Kidney (tissue), 14 donors: ENCODE results near the gene RPUSD1. TPM values are rescaled to one million over a fixed set of nuclear protein-coding genes. Genes with fewer than 3 reads are reported as not detected.
"Not testable (repeated sequence)": the region's sequence is repeated elsewhere in the genome, so short reads cannot be mapped to it uniquely, and the experiment has no call there.

Experiments used
- DNase-seq, 5 donors: peaks; one replicate each; pipeline ENCODE4 v3.0.0-alpha.2; 2013 to 2020
- FAIRE-seq: peaks from 2 replicates; lab custom pipeline; 2012; peaks lifted over from hg19 to GRCh38; lab: Jason Lieb, UNC
- H3K27ac ChIP-seq, 2 donors: one replicate each; pipeline ENCODE4 v1.7.0; 2013; ENCODE audit warnings: low read depth in 2 of 2, low read length in 2 of 2, inconsistent platforms in 1 of 2
- H3K27me3 ChIP-seq: one replicate; pipeline ENCODE4 v1.7.1; 2013; ENCODE audit warnings: low read length, inconsistent platforms; ENCODE audit not compliant: control insufficient read depth, insufficient read depth
- H3K36me3 ChIP-seq, 3 donors: one replicate each; pipeline versions ENCODE4 v1.7.0 to v1.7.1; 2013; ENCODE audit warnings: low read length in 3 of 3, control low read depth in 1 of 3, inconsistent platforms in 1 of 3; ENCODE audit not compliant: insufficient read depth in 3 of 3, control insufficient read depth in 2 of 3
- H3K4me1 ChIP-seq, 3 donors: one replicate each; pipeline versions ENCODE4 v1.7.0 to v1.7.1; 2013; ENCODE audit warnings: low read length in 3 of 3, inconsistent platforms in 1 of 3, low read depth in 1 of 3; ENCODE audit not compliant: control insufficient read depth in 2 of 3, insufficient read depth in 2 of 3
- H3K4me3 ChIP-seq, 3 donors: one replicate each; pipeline versions ENCODE4 v1.7.0 to v1.8.1; 2013; ENCODE audit warnings: low read length in 3 of 3, control low read depth in 1 of 3, inconsistent platforms in 1 of 3
- H3K9ac ChIP-seq, 3 donors: one replicate each; pipeline versions ENCODE4 v1.7.0 to v1.7.1; 2013; ENCODE audit warnings: low read length in 3 of 3, control low read depth in 1 of 3, inconsistent platforms in 1 of 3
- H3K9me3 ChIP-seq, 3 donors: one replicate each; pipeline versions ENCODE4 v1.7.0 to v1.7.1; 2013; ENCODE audit warnings: low read length in 3 of 3, control low read depth in 1 of 3, inconsistent platforms in 1 of 3; ENCODE audit not compliant: control insufficient read depth in 2 of 3, insufficient read depth in 1 of 3
- intact Hi-C: fragments of 100-400 bp; cut with DNase I; formaldehyde crosslinking; loops from one replicate; pipeline ENCODE4 v1.11.1; 2022
- polyA plus RNA-seq: library from polyadenylated mRNA; stranded (reverse); fragments of 350-450 nt; fragmentation: Illumina TruSeq; extraction: RNeasy Lipid Tissue Mini Kit (QIAGEN cat#74804); gene quantifications from one replicate; pipeline ENCODE4 v1.2.3, GENCODE V29; 2014; ENCODE audit warnings: low read depth, low replicate concordance; ENCODE audit not compliant: insufficient read depth
- total RNA-seq: library from RNA; stranded (reverse); fragmentation: NEBNext Ultra II Directional; extraction: Animal tissue kit (Norgen Biotek cat#: 25700); gene quantifications from one replicate; pipeline ENCODE4 v1.2.1, GENCODE V29; 2021
- TF ChIP-seq, protein P1 (sequence below): IDR thresholded peaks from 3 replicates; pipeline ENCODE4 v1.5.1; 2012; ENCODE audit warnings: mild to moderate bottlenecking, moderate library complexity, borderline replicate concordance; ENCODE audit not compliant: insufficient read depth; ENCODE audit errors: extremely low read depth
- donor health status: control.
- donor health status: control.
- donor health status: control.
- donor health status: control.
- donor health status: control.
- donor health status: DM: yes; HTN: yes; CAD: no.
- donor health status: Normal renal cell carcinoma (clear cell type).

RPUSD1 gene
- total and polyA plus RNA-seq, 2 donors from 2014 or later: 15.1 to 16.9 TPM

DNA sequence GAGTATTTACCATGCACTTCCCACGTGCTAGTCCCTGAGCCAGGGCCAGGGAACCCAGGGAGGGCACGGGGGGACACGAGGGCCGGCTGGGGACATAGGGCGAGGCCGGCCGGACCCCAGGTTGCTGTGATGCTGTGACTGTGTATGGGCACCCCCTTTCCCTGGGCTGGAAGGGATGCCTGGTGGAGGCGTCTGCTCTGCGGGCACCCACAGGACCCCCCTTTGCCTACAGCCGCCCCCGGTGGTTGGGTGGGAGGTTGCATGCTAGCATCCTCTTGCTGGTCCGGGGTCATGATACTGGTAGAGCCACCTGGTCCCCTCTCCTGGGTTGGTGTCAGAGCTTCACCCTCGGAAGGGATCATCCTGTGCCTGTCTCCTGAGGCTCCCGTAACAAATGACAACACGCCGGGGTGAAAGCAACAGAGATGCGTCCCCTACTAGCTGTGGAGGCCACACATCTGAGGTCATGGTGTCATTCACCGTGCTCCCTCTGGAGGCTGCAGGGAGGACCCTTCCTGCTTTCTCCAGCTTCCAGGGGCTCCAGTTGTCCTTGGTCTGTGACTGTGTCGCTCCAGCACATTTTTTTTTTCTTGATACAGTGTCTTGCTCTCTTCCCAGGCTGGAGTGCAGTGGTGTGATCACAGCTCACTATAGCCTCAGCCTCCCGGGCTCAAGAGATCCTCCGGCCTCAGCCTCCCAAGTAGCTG, 44.2 kb downstream of the RPUSD1 start:
- Histone ChIP-seq H3K36me3 (no peaks in the 10 kb centered on the region), H3K27ac (no peak overlapping the region), H3K9ac (no peak overlapping the region), H3K27me3 (no peaks in the 10 kb centered on the region), H3K9me3 (no peaks in the 10 kb centered on the region), H3K4me3 (no peak overlapping the region), H3K4me1 (peaks cover 0 to 11% (median 0%) of the 10 kb centered on the region in 3 donors)
- TF ChIP-seq, protein P1, sequence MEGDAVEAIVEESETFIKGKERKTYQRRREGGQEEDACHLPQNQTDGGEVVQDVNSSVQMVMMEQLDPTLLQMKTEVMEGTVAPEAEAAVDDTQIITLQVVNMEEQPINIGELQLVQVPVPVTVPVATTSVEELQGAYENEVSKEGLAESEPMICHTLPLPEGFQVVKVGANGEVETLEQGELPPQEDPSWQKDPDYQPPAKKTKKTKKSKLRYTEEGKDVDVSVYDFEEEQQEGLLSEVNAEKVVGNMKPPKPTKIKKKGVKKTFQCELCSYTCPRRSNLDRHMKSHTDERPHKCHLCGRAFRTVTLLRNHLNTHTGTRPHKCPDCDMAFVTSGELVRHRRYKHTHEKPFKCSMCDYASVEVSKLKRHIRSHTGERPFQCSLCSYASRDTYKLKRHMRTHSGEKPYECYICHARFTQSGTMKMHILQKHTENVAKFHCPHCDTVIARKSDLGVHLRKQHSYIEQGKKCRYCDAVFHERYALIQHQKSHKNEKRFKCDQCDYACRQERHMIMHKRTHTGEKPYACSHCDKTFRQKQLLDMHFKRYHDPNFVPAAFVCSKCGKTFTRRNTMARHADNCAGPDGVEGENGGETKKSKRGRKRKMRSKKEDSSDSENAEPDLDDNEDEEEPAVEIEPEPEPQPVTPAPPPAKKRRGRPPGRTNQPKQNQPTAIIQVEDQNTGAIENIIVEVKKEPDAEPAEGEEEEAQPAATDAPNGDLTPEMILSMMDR: no peak
- DNase-seq (no peak), FAIRE-seq (no peak)
- intact Hi-C loops: no loop called here

DNA sequence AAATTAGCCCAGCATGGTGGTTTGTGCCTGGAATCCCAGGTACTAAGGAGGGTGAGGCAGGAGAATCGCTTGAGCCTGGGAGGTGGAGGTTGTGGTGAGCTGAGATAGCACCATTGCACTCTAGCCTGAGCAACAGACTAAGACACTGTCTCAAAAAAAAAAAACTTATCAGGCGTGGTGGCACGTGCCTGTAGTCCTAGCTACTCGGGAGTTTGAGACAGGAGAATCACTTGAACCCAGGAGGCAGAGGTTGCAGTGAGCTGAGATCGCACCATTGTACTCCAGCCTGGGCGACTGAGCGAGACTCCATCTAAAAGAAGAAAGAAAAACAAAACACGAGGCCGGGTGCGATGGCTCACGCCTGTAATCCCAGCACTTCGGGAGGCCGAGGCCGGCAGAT, 45.3 kb downstream of the RPUSD1 start:
- peaks cover 0 to 11% (median 0%) of the 10 kb centered on the region in 3 donors for H3K4me1 ChIP-seq
- DNase-seq, intact Hi-C loops, H3K36me3 ChIP-seq, H3K9ac ChIP-seq, H3K9me3 ChIP-seq, H3K27me3 ChIP-seq, FAIRE-seq, H3K27ac ChIP-seq, H3K4me3 ChIP-seq: not testable (repeated sequence)

DNA sequence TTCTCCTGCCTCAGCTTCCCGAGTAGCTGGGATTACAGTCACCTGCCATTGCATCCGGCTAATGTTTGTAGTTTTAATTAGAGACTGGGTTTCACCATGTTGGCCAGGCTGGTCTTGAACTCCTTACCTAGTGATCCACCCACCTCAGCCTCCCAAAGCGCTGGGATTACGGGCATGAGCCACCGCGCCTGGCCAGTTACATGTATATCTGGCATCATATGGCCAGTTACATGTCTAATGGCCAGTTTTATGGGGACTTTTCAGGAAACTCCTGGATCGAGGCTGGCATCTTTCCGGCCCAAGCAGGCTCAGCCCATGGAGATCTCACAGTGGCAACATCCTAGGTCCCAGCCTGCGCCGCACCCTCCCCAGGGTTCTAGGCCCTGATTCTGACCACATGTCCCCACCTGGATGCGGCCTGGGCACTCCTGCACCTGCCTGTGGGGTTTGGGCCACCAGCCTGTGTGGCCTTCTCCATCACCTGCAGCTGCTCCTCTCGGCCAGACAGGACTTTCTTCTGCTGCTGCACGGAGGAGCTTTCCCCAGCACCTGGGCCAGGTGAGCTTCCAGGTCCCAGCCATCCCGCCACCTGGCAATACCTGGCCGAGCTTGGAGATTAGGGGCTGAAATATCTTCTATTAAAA, 46.1 kb downstream of the RPUSD1 start:
- H3K27ac ChIP-seq: no peak overlapping the region
- intact Hi-C loops: no loop called here
- no peak for DNase-seq

More for the DNA sequence above, 46.1 kb downstream of the RPUSD1 start:
- TF ChIP-seq, protein P1: no peak
- FAIRE-seq: no peak
- Histone ChIP-seq H3K9ac (no peak overlapping the region), H3K36me3 (peaks cover 0 to under 1% (median 0%) of the 10 kb centered on the region in 3 donors), H3K4me3 (no peak overlapping the region), H3K27me3 (no peaks in the 10 kb centered on the region), H3K9me3 (no peaks in the 10 kb centered on the region), H3K4me1 (peaks cover 0 to 11% (median 0%) of the 10 kb centered on the region in 3 donors)
